ENCODE results near the gene ITPK1.

- no peak for TF ChIP-seq POLR2A (IDR thresholded peaks at IDR 0.05; ENCODE audit: low read depth, low read length)
- TF ChIP-seq POLR2AphosphoS5 (IDR thresholded peaks at IDR 0.05; ENCODE audit: low read depth, low read length) = no peak
- no peak for TF ChIP-seq TAF1 (IDR thresholded peaks at IDR 0.05; ENCODE audit: borderline replicate concordance, low read depth, low read length)
Observed at GRCh38 chr14:93026339-93026738, 89.4 kb downstream of the ITPK1 start.

Measured in GM12892 (cell line).